A375 (cell line): ENCODE results near the gene ZBBX. TPM values are rescaled to one million over a fixed set of nuclear protein-coding genes. Genes with fewer than 3 reads are reported as not detected.

Source experiments
- total RNA-seq: library from RNA; depleted of rRNA; stranded (reverse); fragments of >200 nt; shearing (Covaris generic); gene quantifications from 2 replicates; pipeline ENCODE4 v1.2.3, GENCODE V29; 2014; rRNA removed

ZBBX gene, protein sequence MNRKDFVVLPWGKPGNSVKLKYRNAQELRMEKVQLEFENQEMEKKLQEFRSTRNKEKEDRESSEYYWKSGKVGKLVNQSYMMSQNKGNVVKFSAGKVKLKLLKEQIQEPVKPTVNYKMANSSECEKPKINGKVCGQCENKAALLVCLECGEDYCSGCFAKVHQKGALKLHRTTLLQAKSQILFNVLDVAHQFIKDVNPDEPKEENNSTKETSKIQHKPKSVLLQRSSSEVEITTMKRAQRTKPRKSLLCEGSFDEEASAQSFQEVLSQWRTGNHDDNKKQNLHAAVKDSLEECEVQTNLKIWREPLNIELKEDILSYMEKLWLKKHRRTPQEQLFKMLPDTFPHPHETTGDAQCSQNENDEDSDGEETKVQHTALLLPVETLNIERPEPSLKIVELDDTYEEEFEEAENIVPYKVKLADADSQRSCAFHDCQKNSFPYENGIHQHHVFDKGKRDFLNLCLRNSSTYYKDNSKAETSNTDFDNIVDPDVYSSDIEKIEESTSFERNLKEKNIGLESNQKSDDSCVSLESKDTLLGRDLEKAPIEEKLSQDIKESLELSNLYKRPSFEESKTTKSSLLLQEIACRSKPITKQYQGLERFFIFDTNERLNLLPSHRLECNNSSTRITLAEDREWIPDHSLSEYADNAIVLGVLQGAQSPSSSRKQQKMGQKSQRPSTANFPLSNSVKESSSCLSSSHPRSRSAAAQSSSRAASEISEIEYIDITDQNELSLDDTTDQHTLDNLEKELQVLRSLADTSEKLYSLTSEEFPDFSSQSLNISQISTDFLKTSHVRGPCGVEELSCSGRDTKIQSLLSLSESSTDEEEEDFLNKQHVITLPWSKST
- total RNA-seq, result 0.27 and 0.34 TPM in 2 replicates

GRCh38 chr3:167380004-167380689, at the start of gene ZBBX:
Gene ZBBX (minus strand): TSS chr3:167380297. CDS start chr3:167372901, 7,396 bp downstream.

Other genes with a start within 250 kb of the ZBBX start
- gene SERPINI2, start 93.7 kb upstream of the ZBBX start, total RNA-seq, result not detected in 2 replicates